IPS-18c (cell line): ENCODE data around the gene SLC22A13.
"Not testable (repeated sequence)": the region's sequence is repeated elsewhere in the genome, so short reads cannot be mapped to it uniquely, and the experiment has no call there.

Source experiments
- H3K4me3 ChIP-seq: 2 replicates; pipeline ENCODE4 v1.7.0; 2013; ENCODE audit warnings: low read depth, mild to moderate bottlenecking, low read length, moderate library complexity; ENCODE audit not compliant: insufficient read depth
- H3K9me3 ChIP-seq: one replicate; pipeline ENCODE4 v1.6.1; 2013; ENCODE audit warnings: mild to moderate bottlenecking, low read length, moderate library complexity; ENCODE audit not compliant: control insufficient read depth, insufficient read depth

The SLC22A13 gene

DNA sequence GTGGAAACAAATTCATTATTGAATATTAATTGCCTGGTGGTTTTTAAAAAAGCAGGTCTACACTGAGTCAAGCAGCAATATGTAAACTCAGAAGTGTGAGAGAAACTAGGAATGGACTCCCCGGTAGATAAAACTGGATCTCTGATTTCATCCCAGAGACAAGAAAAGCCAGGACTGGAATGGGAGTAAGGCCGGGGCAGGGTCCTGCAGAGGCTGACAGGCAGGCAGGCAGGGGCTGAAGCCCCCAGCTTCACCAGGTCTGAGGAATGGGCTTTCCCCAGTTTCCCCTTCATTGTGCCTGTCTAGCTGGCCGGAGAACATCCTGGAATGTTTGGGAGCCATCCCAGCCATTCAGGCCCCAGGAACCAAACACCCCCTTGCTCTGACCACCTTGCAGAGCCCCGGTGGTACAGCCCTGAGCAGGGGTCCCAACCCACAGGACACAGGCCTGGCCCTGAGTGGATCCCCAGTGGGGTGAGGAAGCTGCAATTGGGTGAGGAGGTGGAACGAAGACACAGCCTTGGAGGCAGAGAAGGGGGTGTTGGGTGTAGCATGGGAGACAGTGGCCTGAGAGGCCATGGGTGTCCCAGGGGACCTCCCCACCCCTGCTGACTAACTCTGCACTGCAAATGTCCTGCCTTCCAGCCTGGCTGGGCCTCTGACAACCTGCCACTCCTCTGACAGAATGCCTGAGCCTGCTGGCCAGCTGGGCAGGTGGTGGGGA lies 49.3 kb downstream of the SLC22A13 start:
- no peak overlapping the region for H3K4me3 ChIP-seq
- H3K9me3 ChIP-seq = no peaks in the 10 kb centered on the region

DNA sequence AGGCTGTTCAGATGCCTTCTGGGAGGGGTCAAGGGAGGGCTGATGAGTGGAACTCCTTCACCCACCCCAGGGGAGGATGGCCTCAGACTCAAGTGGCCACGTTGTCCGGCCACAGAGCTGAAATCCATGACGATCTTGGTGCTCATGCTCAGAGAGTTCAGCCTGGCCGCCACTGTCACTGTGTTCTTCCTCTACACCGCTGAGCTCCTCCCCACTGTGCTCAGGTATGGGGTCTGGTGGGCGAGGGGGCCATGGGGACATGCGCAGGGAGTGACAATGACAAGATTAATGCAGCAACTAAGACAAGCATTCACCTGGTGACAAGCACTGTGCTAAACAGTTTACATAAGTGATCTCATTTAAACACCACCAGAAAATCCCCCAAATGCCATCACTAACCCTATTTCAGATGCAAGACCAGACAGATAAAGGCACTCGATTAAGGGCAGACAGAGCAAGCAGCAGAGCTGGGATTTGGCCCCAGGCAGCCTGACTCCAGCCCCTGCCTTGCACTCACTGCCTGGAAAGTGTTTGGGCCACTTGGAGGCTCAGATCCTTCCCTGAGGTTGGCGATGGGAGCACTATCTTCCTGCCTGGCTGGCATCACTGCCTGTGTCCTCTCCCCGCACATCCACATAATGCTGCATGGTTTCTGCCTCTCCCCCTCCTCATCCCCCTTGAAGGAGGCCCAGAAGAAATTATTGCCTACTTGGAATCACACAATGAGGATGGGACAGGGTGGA lies 50.0 kb downstream of the SLC22A13 start:
- H3K9me3 ChIP-seq = no peaks in the 10 kb centered on the region

DNA sequence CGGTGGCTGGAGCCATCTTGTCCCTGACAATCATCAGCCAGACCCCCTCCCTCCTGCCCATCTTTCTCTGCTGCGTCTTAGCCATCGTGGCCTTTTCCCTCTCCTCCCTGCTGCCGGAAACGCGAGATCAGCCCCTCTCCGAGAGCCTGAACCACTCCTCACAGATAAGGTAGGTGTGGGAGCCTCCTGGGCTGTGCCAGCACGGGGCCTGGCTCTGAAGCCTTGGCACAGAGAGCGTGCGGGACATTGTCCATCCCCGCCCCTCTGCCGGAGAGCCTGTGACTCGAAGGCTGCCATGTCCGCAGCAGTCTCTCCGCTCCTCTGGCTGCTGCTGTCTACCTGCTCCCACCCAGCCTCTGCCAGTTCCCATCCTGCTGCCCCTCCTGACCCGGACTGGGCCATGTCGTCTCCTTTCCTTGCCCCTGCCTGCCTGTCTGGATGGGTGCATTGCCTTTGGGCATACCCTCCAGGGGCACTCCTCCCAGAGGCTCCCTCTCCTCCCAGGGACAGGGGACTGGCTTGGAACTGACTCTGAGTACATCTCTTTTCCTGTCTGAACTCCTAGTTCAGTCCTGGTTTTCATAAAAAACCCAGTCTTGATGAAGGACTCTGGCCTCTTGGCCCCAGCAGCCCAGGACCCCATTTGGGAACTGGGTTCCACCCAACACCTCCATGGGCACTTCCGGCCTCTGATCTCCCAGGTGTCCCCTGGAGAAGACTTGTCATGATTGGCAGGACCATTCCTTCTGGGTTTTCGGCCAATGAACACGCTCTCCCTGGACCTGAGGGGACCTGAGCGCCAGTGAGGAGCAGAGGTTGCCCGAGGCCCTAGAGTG lies 51.0 kb downstream of the SLC22A13 start:
- Histone ChIP-seq H3K4me3 (no peak overlapping the region), H3K9me3 (no peaks in the 10 kb centered on the region)

More for the DNA sequence above, 50.0 kb downstream of the SLC22A13 start:
- no peak overlapping the region for H3K4me3 ChIP-seq

DNA sequence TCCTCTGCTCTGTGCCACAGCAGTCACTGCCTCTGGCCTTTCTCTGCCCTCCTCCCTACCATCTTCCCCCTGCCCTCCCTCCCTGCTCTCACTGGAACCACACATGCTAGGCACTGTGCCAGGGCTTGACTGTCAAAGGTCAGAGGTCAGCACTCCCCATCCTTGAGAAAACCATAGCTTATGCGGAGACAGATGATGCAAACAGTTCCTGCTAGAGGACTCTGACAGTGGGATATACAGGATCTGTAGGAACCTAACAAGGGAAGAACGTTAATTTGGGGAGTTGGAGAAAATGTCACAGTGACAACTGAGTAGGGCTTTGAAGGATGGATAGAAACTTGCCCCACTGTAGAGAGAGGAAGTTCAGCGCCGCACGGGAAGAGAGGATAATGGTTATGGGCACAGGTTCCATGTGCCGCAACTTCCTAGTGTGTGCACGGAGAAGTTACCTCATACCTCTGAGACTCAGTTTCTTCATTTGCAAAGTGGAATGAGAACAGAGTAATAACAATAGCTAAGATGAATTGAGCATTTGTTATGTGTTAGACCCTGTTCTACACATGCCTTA lies 51.7 kb downstream of the SLC22A13 start:
- H3K4me3 ChIP-seq = no peak overlapping the region

DNA sequence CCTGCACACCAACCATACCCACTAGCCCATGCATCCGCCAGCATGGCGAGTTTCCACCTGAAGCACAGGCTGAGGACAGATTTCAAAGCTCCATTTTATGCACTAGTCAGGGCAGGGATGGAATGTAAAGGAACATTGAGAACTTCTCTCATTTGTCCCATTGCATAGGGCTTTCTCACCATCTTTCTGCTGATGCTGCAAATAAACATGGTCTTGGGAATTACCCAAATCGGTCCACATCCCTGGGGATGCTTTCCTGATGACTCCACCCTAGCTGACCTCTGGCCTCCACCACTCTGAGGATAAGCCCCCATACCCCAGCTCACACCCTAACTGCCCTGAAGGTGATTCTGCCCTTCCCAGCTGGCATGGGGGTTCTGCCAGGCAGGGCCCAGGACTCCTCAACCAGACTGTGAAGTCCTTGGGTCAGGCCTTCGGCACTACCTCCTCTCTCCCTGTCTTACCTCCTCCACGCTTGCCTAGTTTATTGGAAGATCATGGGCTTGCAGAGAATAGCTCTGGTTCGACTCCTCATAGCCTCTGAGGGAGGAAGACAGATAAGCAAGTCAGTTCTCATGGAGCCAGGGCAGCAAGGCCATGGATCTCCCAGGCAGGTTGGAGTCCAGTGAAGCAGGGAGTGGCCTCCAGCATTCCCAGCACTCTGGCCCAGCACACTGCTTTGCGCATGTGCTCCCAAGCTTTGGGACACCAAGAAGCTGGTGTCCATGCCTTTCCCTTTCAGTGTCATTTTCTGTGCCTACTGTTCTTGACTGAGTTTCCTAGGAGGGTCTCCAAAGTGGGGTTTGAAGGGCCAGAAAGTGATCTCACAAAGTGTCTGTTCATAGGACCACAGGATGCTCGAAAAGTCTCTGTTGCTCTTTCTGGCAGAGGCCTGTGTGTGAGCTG lies 53.4 kb downstream of the SLC22A13 start:
- H3K9me3 ChIP-seq = no peaks in the 10 kb centered on the region

More for the DNA sequence above, 51.7 kb downstream of the SLC22A13 start:
- H3K9me3 ChIP-seq = no peaks in the 10 kb centered on the region

DNA sequence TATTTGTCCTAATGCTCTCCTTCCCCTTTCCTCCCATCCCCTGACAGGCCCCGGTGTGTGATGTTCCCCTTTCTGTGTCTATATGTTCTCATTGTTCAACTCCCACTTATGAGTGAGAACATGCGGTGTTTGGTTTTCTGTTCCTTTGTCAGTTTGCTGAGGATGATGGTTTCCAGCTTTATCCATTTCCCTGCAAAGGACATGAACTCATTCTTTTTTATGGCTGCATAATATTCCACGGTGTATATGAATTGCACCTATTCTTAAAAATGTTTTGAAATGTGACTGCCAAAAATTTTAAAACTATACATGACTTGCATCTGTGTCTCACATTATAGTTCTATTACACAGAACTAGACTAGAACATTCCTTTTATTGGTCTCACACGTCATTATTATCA lies 55.0 kb downstream of the SLC22A13 start:
- H3K9me3 ChIP-seq, H3K4me3 ChIP-seq: not testable (repeated sequence)

More for the DNA sequence above, 53.4 kb downstream of the SLC22A13 start:
- H3K4me3 ChIP-seq = no peak overlapping the region

DNA sequence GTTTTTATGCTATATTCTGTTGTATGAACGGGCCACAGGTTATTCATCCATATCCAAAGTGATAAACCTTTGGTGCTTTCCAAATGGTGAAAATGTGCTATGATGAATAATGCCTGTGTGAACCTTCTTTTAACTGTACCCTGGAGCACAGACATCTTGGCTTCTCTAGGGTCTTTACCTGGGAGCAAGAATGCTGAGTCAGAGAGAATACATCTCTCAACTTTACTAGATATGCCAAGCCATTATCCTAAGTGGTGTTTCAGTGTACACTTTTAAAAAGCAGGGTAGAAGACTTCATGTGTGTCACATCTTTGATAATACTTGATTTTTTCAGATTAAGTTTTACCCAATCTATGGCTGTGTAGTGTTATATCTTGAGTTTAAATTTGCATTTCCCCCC lies 57.4 kb downstream of the SLC22A13 start:
- Histone ChIP-seq H3K4me3 (no peak overlapping the region), H3K9me3 (no peaks in the 10 kb centered on the region)

DNA sequence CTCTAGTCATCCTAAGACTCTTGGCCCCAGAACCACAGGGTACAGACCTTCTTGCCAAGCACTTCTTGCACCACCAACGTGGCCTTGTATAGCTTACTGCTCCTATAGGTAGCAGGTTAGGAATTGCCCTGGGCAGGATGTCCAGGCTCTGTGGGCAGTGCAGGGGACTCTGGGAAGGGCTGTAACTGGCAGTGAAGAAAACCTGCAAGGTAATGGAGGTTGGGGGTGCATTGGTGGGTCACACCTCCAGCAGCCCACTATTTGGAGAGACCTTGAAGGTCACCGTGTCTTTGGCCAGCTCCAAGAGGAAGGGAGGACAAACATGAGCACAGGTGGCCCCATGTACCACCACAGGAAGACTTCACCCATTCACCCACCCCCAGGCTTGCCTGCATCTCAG lies 59.6 kb downstream of the SLC22A13 start:
- H3K4me3 ChIP-seq = no peak overlapping the region
- no peaks in the 10 kb centered on the region for H3K9me3 ChIP-seq

DNA sequence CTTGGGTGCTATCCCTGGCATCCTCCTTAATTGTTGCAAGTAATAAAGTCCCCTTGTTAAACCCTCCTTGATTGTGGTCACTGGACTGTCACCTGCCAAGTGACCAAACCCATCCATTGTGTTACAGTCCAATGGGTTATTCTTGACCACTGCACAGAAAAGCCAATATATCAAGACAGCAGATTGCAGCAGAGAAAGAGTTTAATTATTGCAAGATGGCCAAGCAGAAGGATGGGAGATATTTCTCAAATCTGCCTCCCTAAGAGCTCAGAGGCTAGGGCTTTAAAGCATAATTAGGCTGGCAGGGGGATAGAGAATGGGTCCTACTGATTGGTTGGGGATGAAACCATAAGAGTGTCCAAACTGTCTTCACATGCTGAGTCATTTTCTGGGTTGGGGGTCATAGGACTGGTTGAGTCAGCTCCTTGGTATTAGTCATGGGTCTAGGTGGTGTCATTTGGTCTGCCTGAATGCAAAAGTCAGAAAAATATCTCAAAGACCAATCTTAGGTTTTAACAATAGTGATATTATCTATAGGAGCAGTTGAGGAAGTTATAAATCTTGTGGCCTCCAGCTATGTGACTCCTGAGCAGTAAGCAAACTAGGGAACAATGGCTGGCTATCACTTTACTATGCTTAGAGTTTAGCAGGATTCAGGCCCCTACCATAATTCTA lies 61.9 kb downstream of the SLC22A13 start:
- H3K9me3 ChIP-seq = no peaks in the 10 kb centered on the region
- H3K4me3 ChIP-seq = no peak overlapping the region
